ENCODE data around the gene MAST4.

DNA sequence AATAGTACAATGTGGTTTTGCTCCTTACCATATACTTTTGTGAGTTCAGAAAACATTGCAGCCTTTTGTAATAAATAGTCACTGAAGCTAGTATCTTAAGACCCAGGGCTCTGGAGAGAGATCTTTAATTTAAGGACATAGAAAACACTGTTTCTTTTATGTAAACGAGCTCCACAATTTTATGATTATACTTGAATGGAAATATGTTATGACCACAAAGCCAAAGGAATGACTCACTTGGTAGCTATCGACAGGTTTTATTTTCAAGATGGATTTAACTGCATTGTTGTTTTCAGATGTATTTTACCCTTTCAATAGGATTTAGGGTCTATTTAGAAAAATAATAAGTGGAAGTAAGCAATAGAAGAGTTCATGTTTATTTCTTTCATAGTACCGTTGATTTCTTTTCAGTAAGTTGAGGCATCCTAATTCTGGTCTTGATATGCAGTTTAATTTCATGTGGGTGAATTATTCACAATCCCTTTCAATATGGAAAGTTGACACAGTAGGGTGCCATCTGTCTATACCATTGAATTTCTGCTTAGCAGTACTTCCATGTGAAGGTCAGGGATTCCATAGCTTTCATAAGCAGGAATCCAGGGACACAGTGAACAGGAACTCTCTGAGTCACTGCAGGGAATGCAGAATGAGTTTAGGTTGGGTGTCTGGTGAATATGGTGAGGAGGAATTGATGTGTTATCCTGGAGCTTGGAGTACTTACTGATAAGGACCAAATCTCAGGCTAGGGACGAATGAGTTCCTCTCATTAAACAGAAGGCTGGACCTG is 442.8 kb downstream of the MAST4 start:
- TF ChIP-seq, protein P1, sequence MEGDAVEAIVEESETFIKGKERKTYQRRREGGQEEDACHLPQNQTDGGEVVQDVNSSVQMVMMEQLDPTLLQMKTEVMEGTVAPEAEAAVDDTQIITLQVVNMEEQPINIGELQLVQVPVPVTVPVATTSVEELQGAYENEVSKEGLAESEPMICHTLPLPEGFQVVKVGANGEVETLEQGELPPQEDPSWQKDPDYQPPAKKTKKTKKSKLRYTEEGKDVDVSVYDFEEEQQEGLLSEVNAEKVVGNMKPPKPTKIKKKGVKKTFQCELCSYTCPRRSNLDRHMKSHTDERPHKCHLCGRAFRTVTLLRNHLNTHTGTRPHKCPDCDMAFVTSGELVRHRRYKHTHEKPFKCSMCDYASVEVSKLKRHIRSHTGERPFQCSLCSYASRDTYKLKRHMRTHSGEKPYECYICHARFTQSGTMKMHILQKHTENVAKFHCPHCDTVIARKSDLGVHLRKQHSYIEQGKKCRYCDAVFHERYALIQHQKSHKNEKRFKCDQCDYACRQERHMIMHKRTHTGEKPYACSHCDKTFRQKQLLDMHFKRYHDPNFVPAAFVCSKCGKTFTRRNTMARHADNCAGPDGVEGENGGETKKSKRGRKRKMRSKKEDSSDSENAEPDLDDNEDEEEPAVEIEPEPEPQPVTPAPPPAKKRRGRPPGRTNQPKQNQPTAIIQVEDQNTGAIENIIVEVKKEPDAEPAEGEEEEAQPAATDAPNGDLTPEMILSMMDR (conservative IDR thresholded peaks at IDR 0.05 in 1 of 2, IDR thresholded peaks at IDR 0.05 in 1 of 2; ENCODE audit: low read depth in 1 of 2, low read length in 2 of 2): no peak
- no peak for TF ChIP-seq EZH2 (IDR thresholded peaks at IDR 0.05; ENCODE audit: low read length, missing control alignments)

Data from fibroblast of lung (primary cell).